ENCODE results near the gene DMRT1.

Gene DMRT1

DNA sequence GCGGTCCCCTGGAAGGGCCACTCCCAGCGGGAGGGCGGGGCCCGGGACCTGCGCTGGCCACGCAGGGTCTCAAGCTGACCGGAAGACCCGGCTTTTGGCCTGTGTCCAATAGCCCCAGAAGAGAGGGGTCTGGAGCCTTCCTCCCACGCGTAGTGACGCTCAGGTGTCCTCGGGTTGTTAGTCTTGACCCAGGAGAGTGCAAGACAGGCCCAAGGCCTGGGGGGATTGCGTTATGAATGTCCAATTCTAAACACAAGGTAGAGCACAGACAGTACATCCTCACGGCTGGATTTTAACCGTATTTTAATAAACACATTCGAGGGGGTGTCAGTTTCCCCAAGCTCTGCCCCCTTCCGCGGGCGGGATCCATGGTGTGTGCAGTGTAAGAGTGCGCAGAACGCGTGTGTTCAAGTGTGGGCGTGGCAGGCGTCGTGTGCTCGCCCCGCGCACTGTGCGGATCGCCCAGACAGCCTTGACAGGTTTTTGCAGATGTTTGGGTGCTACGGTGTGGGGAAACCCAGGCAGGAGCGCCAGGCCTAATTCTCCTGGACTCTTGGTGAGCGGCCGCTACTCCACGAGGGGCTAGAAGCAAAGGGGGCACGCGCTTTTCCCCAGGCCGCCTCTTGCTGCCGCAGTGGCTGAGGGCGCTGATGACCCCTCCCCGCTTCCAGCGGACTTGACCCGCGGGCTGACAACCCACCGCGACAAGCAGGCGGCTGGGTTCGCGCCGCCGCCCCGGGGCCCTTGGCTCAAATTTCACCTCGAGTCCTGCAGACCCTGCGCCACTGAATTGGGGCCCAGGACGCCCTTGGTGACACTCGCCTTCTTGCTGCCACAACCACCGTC is 128.9 kb downstream of the DMRT1 start:
- FAIRE-seq: no peak

DNA sequence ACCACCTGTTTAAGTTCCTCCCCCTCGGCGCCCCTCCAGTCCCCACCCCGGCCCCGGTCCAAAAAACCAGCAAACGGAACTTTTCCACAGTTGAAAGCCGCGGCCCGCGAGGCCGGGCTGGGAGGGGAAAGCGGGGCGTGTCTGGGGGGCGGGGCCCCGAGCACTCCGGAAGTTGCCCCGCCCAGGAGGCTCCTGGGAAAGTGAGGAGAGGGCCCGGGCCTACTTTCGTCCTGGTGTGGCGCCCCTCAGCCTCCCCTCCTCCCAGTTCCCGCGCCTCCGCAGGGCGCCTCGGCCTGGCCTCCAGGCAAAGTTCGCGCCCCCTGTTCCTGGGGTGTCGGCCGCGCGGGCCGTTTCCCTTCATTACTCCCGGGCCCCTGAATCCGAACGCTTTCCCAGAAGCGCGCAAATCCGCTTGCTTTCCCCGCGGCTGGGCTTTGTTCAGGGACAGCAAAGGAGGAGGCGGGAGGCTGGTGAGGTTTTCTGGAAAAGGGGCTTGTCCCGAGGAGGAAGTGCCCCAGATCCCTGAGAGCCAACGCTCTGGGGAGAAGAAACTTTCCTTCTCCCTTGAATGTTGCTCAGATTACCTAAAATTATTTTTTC is 130.5 kb downstream of the DMRT1 start:
- FAIRE-seq (no peak), DNase-seq (ENCODE audit: low spot score) (no peak)

More for the DNA sequence above, 128.9 kb downstream of the DMRT1 start:
- no peak for DNase-seq (ENCODE audit: low spot score)

DNA sequence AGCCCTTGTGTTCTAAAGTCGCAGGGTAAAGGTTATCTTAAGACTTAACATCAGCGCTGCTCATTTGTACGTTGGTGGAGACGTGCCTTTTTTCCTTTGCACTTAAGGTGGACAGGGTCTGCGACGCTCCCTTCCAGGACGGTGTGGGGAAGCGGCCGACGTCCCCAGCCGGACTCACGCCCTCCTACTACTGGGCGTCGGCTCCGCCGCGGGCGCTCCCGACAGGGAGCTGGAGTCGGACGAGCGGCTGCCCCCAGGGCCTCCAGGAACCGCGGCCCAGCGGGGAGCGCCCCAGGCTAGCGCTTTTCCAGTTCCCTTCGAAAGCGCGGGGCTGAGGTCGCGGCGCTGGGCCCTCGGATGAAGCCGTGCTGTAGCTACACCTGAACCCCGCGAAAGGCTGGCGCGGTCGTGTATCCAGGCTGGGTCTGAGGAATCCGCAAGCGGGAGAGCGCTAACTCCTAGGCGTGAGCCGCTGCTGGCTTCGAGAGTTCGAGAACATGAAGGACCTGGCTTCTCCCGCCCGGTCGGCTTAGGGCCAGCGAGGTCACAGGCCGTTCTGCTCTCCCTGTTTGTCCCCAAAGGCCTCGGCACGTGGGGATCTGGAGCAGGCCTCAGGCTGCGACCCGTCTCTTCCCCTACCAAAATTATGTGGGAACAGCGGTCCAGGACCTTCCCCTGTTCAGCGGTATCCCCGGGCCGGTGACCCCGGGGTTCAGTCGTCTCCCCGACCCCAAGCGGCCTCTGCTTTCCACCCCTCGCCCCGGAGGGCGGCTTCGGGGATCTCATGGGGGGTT is 131.2 kb downstream of the DMRT1 start:
- FAIRE-seq (no peak), DNase-seq (ENCODE audit: low spot score) (no peak)

DNA sequence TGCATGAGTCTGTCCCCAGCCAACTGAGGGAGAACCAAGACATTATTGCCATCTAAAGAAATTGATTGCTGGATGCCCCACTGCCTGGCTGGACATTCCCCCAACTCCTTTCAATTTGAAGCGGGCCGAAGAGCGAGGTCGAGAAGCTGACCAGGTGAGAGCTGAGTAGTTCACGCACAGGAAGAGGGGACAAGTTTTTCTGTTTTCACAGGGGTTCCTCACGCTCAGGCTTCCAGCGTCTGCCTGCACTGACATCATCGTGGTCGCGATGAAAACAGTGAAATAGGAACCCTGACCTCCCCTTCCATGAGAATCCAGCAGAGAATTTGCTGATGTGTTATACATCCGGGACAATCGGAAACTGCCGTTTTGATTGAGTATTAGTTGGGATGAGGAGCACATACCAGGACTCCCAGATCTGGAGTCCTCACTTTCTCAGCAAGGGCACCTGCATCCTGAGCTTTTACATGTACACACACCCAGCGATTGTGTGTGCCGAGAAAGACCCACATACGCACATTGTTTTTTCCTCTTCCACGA is 131.9 kb downstream of the DMRT1 start:
- FAIRE-seq (no peak), DNase-seq (ENCODE audit: low spot score) (no peak)

DNA sequence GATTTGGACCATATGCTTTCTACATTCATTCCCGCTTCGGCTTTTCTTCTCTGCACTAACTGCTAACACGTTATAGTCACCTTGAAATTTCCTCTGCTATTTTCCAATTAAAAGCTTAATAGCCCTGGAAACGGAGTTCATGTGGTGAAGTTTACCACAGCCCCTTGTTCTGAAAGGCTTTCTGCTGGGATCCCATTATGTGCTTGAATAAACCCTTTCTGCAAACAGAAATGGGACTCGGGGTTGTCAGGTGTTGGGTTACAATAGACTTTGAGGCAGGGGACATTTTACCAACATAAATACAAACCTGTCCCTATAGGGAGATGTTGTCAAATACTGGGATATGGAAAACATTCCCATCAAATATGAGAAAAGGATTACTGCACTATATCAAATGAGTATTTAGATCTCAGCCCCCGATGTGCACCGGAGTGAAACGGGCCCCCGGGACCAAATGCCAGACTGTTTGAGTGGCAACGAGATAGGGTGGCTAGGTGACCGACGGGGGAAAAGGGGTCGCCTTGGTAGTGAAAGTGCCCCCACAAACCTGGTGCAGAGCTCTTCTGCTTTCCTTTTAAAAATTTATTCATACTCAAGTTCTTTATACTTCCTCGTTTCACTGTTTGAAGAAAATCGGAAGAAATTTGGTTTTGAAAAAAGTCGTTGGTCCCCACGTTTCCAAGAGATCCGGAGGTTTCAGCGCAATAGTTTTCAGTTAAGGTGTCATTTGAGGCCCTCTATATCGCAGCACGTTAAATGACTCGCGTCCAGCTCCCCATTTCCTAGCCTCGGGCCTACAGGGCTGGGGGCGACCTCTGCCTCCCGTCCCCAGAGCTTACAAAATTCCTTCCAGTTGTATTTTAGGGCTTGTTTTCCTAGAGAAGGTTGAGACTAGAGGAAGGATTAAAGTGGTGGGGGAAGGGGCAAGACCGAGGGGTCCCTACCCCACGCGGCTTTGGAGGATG is 132.8 kb downstream of the DMRT1 start:
- DNase-seq (ENCODE audit: low spot score) (no peak), FAIRE-seq (no peak)

DNA sequence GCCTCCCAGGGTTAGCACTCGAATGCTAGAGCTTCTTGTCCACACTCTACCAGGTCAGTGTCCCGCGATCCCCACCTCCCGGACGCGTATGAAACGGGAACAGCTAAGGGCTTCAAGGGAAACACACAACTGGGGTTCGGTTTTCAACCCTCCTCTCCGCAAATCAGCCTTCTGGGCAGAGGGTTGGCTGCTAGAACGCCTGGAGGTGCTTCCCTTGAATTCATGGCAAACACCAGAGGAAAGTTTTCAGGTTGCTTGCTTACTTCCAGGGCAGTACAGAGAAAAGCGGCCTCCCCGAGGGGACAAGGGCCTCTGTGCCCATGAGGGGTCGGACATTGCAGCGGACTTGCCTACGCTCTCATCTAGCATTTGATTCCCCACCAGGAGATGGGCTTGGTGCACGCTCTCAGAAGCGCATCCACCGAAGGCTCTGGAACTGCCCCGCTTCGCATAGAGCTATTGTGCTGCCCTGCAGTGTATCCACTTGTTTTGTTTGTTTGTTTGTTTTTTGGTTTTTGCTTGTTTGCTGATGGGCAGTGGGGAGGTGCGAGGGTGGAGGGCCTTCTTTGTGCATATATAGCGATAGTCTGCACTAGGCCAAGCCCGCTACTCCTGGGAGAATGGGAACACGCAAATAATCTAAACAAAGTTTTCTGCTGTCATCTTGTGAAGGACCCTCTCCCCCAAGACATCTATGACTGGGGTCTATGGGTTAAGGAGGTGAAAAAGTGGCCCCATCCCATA is 133.7 kb downstream of the DMRT1 start:
- DNase-seq (ENCODE audit: low spot score) (no peak), FAIRE-seq (no peak)

DNA sequence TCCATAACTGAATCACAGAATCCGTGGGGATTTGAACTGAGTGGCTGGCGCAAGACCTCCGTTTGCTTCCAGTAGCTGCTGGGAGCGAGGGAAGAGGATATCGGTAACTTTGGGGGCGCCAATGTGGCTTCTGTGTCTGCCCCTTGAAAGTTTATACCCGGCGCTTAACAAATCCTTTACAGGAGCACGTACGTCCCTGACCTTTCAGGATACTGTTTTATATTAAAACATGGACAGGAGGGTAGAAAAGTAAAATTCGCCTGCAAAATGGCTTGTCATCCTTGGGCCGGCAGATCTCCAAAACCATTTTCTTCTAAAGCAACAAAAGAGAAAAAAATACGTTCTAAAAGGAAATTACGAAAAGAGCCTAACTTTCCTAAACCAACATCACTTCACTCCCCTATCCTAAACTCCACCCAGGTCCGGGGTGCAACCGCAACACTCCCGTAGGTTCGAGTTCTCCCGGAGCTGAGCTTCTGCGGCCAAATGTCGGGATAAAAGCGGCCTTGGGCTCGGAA is 134.3 kb downstream of the DMRT1 start:
- FAIRE-seq: no peak
- no peak for DNase-seq (ENCODE audit: low spot score)

DNA sequence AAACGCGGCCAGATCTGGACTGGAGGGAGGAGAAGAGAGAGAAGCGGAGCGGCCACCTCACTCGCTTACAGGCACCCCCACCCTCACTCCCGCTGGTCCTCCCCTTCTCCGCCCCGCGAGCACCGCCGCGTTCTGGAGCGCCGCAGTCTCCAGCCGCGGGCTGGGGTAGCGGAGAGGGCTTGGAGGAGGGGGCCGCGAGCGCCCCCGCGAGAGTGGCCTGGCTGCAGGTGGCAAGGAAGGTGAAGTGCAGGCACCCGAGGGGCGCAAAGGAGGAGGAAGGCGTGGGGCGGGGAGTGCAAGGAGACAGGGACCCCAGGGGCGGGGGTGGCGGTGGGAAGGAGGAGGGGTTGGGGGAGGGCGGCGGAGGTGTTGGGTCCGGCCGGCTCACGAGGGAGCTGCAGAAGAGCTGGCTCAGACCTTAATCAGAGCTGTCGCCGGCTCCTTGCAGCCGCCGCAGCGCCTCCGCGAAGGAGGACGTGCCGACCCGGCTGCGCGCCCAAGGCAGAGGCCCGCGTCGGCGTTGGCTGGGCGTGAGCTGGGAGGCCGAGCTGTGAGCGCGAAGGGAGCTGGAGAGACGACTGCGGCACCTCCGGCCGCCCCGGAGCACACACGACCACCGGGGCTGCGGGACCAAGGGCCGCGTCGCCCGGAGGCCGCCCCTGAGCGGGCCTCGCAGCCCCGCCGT is 134.9 kb downstream of the DMRT1 start, which contains the start of gene DMRT3:
DMRT3 (plus strand) TSS at position 398 of the 685 bp plus-strand sequence. CDS start 347 bp downstream, outside the sequence.
- FAIRE-seq (no peak), DNase-seq (ENCODE audit: low spot score) (no peak)

DNA sequence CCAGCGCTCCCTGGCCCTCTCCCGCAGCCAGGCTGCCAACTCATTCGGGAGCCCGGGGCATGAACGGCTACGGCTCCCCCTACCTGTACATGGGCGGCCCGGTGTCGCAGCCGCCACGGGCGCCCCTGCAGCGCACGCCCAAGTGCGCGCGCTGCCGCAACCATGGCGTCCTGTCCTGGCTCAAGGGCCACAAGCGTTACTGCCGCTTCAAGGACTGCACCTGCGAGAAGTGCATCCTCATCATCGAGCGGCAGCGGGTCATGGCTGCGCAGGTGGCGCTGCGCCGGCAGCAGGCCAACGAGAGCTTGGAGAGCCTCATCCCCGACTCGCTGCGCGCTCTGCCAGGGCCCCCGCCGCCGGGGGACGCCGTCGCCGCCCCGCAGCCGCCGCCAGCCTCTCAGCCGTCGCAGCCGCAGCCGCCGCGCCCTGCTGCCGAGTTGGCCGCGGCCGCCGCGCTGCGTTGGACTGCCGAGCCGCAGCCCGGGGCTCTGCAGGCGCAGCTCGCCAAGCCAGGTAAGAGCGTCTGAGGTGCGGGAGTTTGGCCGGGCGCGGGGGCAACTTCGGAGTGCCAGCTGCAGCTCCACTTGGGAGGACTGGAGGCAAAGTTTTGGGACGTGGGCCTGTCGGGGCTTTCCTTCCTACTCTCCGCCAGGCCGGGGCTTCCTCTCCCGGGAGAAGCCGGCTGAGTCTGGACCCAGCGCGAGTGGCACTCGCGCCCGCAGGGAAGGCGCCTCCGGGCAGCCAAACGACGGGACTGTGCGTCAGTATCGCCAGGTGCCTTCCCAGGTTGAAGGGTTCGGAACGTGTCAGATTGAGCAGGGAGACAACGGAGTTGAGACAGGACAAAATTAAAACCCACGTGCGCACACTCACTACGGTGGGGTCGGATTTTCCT is 135.7 kb downstream of the DMRT1 start:
- DNase-seq (ENCODE audit: low spot score) (no peak), FAIRE-seq (no peak)

DNA sequence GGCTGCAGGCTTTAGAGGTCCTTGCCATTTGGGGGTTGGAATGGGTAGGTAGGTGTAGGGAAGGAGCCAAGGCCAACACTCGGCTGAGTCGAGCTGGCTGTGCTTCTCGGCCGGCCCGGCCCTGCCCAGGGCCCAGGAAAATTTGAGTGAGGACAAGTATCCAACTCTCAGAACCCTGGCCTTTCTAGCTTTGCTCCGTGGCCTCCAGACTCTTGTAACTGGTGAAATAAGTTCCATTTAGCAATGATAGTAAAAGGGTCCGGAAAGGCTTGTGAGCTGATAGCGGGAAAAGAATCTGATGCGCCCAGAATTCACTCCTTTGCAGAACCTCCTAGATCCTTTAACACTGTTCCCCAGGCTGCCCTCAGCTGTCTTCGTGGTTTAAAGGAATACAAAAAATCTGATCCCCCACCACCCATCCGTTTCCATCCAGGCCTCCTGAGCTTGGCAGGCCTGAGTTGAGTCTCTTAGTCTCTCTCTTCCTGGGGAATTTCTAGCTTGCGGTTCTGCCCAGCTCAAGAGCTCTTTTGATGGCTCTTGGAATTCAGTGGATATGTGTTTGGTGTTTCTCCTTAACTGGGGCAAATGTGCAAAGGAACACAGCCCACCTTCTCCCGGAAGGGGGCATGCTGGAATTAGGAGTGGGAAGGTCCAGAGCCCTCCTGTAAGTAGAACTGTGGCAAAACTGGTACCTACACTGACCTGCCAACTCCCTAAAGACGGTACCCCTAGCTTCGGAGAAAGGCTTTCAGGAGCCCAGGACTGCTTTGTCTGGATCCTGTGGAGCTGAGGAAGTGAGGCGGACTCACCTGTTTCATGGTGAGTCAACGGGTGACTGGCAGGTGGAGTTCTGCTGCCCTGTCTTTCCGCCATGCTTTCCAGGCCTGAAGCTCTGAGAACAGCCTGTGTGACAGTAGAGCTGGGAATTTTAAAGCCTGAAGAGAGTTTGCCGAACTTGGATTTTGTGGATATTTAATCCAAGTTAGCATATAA is 136.6 kb downstream of the DMRT1 start:
- FAIRE-seq: no peak
- no peak for DNase-seq (ENCODE audit: low spot score)

DNA sequence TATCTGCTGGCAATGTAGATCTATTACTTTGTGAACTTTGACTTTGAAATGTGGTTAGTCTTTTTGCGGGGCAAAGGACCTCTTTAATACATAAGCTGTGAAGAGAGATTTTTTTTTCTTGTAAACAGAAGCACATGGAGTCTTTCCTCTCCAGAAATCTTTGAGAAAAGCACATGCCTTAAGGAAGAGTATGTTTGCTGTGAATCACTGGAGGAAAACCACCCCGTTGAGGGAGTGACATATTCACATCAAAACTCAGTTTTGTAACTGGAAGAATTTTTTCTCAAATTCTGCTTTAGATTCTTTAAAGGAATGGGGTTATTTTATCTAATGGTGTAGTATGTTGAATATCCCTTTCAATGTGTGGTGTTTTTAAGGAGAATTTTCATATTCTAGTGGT is 138.5 kb downstream of the DMRT1 start:
- FAIRE-seq (no peak), DNase-seq (ENCODE audit: low spot score) (no peak)

DNA sequence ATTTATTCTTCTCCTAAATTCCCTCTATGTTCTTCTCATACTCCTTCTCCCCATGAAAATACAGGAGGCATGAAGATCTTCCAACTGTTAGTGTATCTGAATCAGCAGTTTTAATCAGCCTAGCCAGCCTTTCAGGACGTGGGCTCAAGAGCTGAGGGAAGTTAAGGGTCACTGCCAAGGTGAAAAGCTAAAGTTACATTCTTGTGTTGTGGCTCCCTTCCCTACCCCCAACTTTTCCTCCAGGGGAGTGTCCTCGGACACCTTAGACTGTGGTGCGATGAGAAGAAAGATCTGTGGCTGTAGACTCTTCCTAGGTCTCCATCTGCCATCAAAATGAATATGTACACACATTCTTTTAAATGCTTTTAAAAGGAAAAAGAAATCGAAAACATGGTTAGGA is 139.1 kb downstream of the DMRT1 start:
- DNase-seq (ENCODE audit: low spot score) (no peak), FAIRE-seq (no peak)

DNA sequence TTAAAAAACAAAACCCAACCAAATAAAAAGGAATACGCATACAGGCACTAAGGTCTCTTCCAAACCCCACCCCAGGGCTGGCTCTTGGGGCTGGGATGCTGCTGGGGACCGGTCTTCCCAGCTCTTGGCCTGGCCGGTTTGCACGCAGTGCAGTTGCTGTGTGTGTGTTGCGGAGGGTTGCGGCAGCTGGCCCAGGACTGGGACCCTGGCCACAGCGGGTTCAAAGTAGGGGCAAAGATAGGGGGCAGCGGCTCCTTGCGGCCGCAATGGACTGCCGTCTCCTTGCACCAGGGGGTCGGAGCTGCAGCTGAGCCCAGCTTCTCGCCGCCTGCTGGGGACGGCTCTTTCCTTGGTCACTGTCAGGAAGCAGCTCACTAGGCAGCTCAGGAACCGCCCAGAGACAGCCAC is 140.0 kb downstream of the DMRT1 start:
- DNase-seq (ENCODE audit: low spot score) (no peak), FAIRE-seq (no peak)

DNA sequence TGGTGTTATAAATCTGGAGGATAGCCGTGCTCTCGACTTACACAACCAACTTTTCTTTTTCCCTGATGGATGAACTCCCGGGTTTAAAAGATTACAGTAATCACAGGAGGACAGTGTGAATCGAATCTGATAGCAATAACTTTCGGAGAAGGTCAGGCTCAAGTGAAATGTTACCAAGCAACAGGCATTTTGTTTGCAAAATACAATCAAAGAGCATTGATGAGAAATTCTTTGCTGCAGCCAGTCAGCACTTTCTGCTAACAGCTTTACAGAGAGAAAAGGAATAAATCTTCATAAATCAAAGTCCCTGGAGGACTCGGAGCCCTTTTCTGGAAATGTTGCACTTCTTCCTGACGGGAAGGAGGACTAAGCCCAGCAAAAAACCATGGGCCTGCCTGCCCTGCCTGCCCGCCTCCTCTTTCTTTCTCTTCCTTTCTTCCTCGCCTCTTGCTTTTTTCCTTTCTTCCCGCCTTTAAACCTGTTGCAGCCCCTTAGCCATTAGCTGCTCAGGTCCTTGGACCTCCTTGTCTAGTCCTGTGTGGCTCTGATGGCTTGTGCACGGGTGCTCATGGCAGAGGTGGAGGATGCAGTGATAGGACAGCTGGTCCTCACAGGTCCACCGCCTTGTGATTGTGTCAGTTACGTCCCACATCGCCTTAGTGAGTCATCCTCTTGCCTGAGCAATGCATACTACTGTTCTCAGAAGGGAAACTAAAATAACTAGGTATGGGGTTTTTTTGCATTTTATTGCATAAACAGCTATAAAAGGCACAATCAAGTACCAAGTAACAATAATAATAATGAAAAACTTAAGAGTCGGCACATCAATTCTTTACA is 141.1 kb downstream of the DMRT1 start:
- DNase-seq (ENCODE audit: low spot score) (no peak), FAIRE-seq (no peak)

DNA sequence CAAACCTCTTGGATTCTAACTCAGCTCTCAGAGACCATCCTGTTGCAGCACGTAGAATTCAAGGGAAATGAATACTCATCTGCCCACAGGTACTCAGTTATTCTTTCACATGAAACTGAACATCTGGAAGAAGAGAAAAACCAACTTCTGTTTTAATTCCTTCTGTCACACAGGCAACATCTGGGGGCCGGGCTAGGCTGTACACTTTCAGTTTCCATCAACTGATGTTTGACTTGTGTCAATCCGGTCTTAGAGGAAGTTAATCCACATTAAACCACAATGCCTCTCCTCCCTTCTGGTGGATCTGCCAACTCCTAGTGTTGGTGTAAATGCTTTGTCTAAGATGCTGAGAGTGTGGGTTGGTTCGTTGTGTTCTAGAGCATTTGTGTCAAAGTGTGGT is 152.5 kb downstream of the DMRT1 start:
- no peak for FAIRE-seq
- no peak for DNase-seq (ENCODE audit: low spot score)

DNA sequence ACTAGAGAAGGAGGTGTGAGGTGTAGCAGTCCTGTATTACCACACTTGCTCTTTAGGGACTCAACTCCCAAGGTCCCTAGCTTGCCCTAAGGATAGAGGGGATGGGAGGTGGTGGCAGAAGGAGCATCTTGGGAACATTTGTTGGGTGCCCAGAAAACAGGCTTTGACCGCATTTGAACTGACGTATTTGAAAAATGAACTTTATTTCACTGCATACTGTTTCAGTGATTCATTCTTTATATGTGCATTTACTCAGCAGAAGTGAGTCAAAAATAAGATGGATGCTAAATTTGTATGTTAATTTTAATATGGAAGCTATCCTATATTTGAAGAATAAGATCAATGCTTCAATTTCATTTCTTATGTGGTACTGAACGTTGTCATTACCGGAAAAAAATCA is 153.7 kb downstream of the DMRT1 start:
- DNase-seq (ENCODE audit: low spot score): no peak
- no peak for FAIRE-seq
